Measurements from ENCODE around the gene TEX38.
"Not testable (repeated sequence)": the region's sequence is repeated elsewhere in the genome, so short reads cannot be mapped to it uniquely, and the experiment has no call there.

GRCh38 chr1:46720319-46720718 lies 48.7 kb downstream of the TEX38 start:
- TF ChIP-seq CTCF, EZH2, EZH2phosphoT487 (IDR thresholded peaks at IDR 0.05): not testable (repeated sequence)

All from neural progenitor cell (in vitro differentiated cells).